Measurements from ENCODE around the gene RREB1. TPM values are rescaled to one million over a fixed set of nuclear protein-coding genes. Genes with fewer than 3 reads are reported as not detected.

RREB1 gene
- polyA plus RNA-seq, 1 donor (not counting 4 experiments of a cell fraction or from before 2014, with no cell fraction given) = 6.1 TPM

DNA sequence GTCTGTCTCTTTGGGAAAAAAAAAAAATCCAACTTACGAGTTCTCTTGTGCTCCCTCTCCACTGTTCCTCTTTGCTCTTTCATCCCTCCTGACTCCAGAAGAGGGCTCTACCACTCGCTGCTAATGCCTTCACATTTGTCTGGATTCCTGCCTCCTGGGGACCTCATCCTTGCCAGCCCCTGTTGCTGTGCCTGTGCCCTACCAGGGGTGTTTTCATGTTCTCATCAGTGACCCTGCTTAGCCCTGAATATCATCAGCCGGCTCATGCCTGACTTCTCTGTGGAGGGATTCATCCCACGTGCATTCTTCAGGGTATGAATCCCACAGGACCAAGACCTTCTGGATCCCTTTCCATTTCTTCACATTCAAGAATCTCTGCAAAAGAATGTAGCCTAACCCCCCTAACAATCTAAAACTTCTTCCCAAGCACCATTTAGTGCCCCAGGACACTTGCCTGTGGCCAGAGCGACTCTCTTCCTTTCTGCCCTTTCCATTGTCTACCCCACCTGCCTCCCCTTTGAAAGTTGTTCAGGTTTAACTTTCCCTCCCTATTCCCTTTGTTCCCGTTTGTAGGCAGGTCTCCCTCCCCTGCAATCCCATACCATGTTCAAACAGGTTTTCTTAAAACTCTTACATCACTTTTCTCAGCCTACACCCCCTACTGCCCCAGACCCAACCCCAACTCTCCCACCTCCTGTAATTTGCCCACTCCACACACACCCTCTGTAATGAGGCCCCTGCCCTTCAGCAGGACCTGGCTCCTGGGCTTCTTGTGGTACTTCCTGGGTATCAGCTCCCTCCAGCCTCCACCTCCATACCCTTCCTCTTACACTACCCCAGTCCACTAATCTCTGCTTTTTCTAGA lies 50.2 kb downstream of the RREB1 start:
- no peak overlapping the region for H2AFZ ChIP-seq (ENCODE audit: control insufficient read depth, low read length)
- H3K4me1 ChIP-seq (ENCODE audit: control insufficient read depth, extremely low read depth, insufficient read depth, low read length) = peaks cover 44% of the 10 kb centered on the region
- no peak overlapping the region for H3K4me2 ChIP-seq (ENCODE audit: control insufficient read depth, extremely low read depth, insufficient read depth, low read depth, low read length)
- H3K36me3 ChIP-seq (ENCODE audit: control insufficient read depth in 2 of 2, extremely low read depth in 1 of 2, insufficient read depth in 2 of 2, low read length in 2 of 2) = peaks cover 2 to 5% of the 10 kb centered on the region in 2 experiments
- dilution Hi-C loops (cut with MboI; ENCODE audit: extremely low pct_ligation_motif_present, low sequenced_read_pairs) = no loop called here
- FAIRE-seq = no peak
- peak overlapping the region; percentile 10 for H3K27ac ChIP-seq (ENCODE audit: control insufficient read depth, insufficient read depth, low read length)
- DNase-seq (ENCODE audit: low read depth, low spot score) = no peak
- TF ChIP-seq EZH2 (IDR thresholded peaks at IDR 0.05; ENCODE audit: low read length) = no peak
- TF ChIP-seq, protein P1, sequence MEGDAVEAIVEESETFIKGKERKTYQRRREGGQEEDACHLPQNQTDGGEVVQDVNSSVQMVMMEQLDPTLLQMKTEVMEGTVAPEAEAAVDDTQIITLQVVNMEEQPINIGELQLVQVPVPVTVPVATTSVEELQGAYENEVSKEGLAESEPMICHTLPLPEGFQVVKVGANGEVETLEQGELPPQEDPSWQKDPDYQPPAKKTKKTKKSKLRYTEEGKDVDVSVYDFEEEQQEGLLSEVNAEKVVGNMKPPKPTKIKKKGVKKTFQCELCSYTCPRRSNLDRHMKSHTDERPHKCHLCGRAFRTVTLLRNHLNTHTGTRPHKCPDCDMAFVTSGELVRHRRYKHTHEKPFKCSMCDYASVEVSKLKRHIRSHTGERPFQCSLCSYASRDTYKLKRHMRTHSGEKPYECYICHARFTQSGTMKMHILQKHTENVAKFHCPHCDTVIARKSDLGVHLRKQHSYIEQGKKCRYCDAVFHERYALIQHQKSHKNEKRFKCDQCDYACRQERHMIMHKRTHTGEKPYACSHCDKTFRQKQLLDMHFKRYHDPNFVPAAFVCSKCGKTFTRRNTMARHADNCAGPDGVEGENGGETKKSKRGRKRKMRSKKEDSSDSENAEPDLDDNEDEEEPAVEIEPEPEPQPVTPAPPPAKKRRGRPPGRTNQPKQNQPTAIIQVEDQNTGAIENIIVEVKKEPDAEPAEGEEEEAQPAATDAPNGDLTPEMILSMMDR (optimal IDR thresholded peaks at IDR 0.05 in 1 of 3, IDR thresholded peaks at IDR 0.05 in 1 of 3, conservative IDR thresholded peaks at IDR 0.05 in 1 of 3; ENCODE audit: extremely low read depth in 1 of 3, insufficient read depth in 2 of 3, low read length in 3 of 3) = peak in 1 of 3 experiments; percentile 12
- H3K9me3 ChIP-seq (ENCODE audit: control insufficient read depth, low read depth, low read length) = no peaks in the 10 kb centered on the region
- no peaks in the 10 kb centered on the region for H4K20me1 ChIP-seq (ENCODE audit: control insufficient read depth, extremely low read depth, insufficient read depth, low read length)
- no peak overlapping the region for H3K4me3 ChIP-seq (ENCODE audit: control insufficient read depth in 2 of 3, extremely low read depth in 1 of 3, insufficient read depth in 2 of 3, low read depth in 1 of 3, low read length in 3 of 3)
- H3K9ac ChIP-seq (ENCODE audit: control insufficient read depth, extremely low read depth, insufficient read depth, low read length) = no peak overlapping the region
- peaks cover 5% of the 10 kb centered on the region for H3K9me1 ChIP-seq (ENCODE audit: control insufficient read depth, extremely low read depth, insufficient read depth, low read length)
- H3K79me2 ChIP-seq (ENCODE audit: control insufficient read depth, insufficient read depth, low read length) = peaks cover 92% of the 10 kb centered on the region
- no peaks in the 10 kb centered on the region for H3K27me3 ChIP-seq (ENCODE audit: control insufficient read depth, extremely low read depth, insufficient read depth, low read length)

DNA sequence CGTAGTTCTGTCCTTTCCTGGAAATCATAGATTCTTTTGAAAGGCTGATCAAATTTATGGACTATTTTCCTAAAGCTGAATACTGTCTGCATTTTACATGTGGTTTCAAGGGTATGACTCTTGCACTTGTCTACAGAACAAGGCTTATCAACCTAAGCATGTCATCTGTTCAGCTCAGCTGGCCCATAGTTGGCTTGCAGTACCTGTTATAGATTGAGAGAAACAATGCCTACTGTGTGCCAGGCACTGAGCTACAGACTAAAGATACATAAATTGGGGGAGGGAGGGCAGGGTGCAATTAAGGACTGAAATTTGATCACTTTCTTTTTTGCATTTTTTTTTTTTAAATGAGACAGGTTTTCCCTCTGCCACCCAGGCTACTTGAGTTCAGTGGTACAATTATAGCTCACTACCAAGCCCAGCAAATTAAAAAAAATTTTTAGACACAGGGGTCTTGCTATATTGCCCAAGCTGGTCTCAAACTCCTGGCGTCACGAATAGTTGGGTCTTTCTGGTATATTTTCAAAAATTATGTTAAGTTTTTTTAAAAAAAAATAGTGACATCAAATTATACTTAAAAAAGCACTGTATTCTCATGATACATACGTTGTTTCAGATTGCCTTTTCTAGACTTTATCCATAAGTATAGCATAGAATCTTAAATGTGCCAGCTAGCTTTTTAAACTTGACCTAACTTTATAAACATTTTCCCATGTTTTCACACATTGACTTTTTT lies 52.2 kb downstream of the RREB1 start:
- FAIRE-seq = no peak
- Histone ChIP-seq H3K27ac (ENCODE audit: control insufficient read depth, insufficient read depth, low read length) (no peak overlapping the region), H3K9me1 (ENCODE audit: control insufficient read depth, extremely low read depth, insufficient read depth, low read length) (peaks cover 8% of the 10 kb centered on the region), H3K27me3 (ENCODE audit: control insufficient read depth, extremely low read depth, insufficient read depth, low read length) (no peaks in the 10 kb centered on the region), H3K9me3 (ENCODE audit: control insufficient read depth, low read depth, low read length) (no peaks in the 10 kb centered on the region), H3K4me3 (ENCODE audit: control insufficient read depth in 2 of 3, extremely low read depth in 1 of 3, insufficient read depth in 2 of 3, low read depth in 1 of 3, low read length in 3 of 3) (no peak overlapping the region), H3K9ac (ENCODE audit: control insufficient read depth, extremely low read depth, insufficient read depth, low read length) (no peak overlapping the region), H4K20me1 (ENCODE audit: control insufficient read depth, extremely low read depth, insufficient read depth, low read length) (peaks cover 7% of the 10 kb centered on the region), H3K36me3 (ENCODE audit: control insufficient read depth in 2 of 2, extremely low read depth in 1 of 2, insufficient read depth in 2 of 2, low read length in 2 of 2) (peaks cover 4 to 5% of the 10 kb centered on the region in 2 experiments), H3K4me1 (ENCODE audit: control insufficient read depth, extremely low read depth, insufficient read depth, low read length) (peaks cover 43% of the 10 kb centered on the region), H2AFZ (ENCODE audit: control insufficient read depth, low read length) (no peak overlapping the region), H3K79me2 (ENCODE audit: control insufficient read depth, insufficient read depth, low read length) (peaks cover 90% of the 10 kb centered on the region), H3K4me2 (ENCODE audit: control insufficient read depth, extremely low read depth, insufficient read depth, low read depth, low read length) (no peak overlapping the region)
- TF ChIP-seq EZH2 (IDR thresholded peaks at IDR 0.05; ENCODE audit: low read length) = no peak
- TF ChIP-seq, protein P1 (optimal IDR thresholded peaks at IDR 0.05 in 1 of 3, IDR thresholded peaks at IDR 0.05 in 1 of 3, conservative IDR thresholded peaks at IDR 0.05 in 1 of 3; ENCODE audit: extremely low read depth in 1 of 3, insufficient read depth in 2 of 3, low read length in 3 of 3) = no peak
- DNase-seq (ENCODE audit: low read depth, low spot score) = no peak
- dilution Hi-C loops (cut with MboI; ENCODE audit: extremely low pct_ligation_motif_present, low sequenced_read_pairs) = no loop called here

Measured in keratinocyte (primary cell).